ENCODE results near the gene CCDC121.

DNA sequence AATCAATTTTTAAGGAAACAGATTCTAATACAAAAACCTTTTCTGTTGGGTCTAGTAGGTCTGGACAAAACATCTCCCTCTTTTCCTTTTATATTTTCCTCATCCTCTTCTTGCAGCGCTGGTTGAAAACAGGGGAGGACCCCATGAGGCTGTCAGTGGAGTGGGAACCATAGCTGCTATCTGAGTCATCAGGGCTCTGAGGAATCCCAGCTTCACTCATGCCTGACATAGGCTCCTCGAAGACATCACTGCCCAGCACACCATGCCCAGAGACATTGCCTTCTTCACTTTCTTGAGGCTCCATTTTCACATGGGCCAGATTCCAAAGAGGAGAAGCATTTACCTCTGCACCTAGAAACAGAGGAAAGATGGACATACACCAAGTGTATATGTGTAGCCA, 24.6 kb upstream of the CCDC121 start:
- TF ChIP-seq, protein P1, sequence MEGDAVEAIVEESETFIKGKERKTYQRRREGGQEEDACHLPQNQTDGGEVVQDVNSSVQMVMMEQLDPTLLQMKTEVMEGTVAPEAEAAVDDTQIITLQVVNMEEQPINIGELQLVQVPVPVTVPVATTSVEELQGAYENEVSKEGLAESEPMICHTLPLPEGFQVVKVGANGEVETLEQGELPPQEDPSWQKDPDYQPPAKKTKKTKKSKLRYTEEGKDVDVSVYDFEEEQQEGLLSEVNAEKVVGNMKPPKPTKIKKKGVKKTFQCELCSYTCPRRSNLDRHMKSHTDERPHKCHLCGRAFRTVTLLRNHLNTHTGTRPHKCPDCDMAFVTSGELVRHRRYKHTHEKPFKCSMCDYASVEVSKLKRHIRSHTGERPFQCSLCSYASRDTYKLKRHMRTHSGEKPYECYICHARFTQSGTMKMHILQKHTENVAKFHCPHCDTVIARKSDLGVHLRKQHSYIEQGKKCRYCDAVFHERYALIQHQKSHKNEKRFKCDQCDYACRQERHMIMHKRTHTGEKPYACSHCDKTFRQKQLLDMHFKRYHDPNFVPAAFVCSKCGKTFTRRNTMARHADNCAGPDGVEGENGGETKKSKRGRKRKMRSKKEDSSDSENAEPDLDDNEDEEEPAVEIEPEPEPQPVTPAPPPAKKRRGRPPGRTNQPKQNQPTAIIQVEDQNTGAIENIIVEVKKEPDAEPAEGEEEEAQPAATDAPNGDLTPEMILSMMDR (IDR thresholded peaks at IDR 0.05) = no peak
- TF ChIP-seq POLR2A (IDR thresholded peaks at IDR 0.05) = no peak
